Suprapubic skin (tissue), 4 donors: ENCODE measurements around the gene MSH4. TPM values are rescaled to one million over a fixed set of nuclear protein-coding genes. Genes with fewer than 3 reads are reported as not detected.

Experiments used
- DNase-seq, 2 donors: peaks; one replicate each; pipeline ENCODE4 v3.0.0-alpha.2; 2019; ENCODE audit warnings: low spot score in 2 of 2
- H3K27ac ChIP-seq: fragments of 200-600 bp; sonication (generic); one replicate; pipeline ENCODE4 v1.5.1; 2019
- H3K27me3 ChIP-seq: fragments of 200-600 bp; sonication (generic); one replicate; pipeline ENCODE4 v1.5.1; 2019
- H3K36me3 ChIP-seq: fragments of 200-600 bp; sonication (generic); one replicate; pipeline ENCODE4 v1.5.1; 2019
- H3K4me1 ChIP-seq: fragments of 200-600 bp; sonication (generic); one replicate; pipeline ENCODE4 v1.5.1; 2019
- H3K4me3 ChIP-seq: fragments of 200-600 bp; sonication (generic); one replicate; pipeline ENCODE4 v1.5.1; 2019; ENCODE audit warnings: mild to moderate bottlenecking
- H3K9me3 ChIP-seq: fragments of 200-600 bp; sonication (generic); one replicate; pipeline ENCODE4 v1.5.1; 2019
- CTCF ChIP-seq, 2 donors: fragments of 200-600 bp in 1 of 2; fragments of 450-650 bp in 1 of 2; sonication (generic) in 1 of 2; IDR thresholded peaks; one replicate each; pipeline ENCODE4 v1.5.1; 2016 to 2019; ENCODE audit warnings: antibody characterized with exemption in 2 of 2, mild to moderate bottlenecking in 1 of 2, moderate library complexity in 1 of 2
- EP300 ChIP-seq: sonication (generic); formaldehyde crosslinking; IDR thresholded peaks from one replicate; pipeline ENCODE4 v1.6.1; 2017; ENCODE audit warnings: antibody characterized with exemption
- POLR2A ChIP-seq, 2 donors: fragments of 450-650 bp; IDR thresholded peaks; one replicate each; pipeline ENCODE4 v1.6.1; 2017; ENCODE audit warnings: antibody characterized with exemption in 2 of 2, mild to moderate bottlenecking in 2 of 2, moderate library complexity in 2 of 2
- POLR2AphosphoS5 ChIP-seq, 3 donors: sonication (generic); formaldehyde crosslinking; IDR thresholded peaks; one replicate each; pipeline ENCODE4 v1.6.1; 2017; ENCODE audit warnings: antibody characterized with exemption in 3 of 3
- WGBS: methylation state at CpG from one replicate; pipeline ENCODE4 v1.1.5; 2018; 5-methylcytosine and 5-hydroxymethylcytosine counted together
- total RNA-seq, 4 donors: library from RNA; depleted of rRNA; stranded (reverse); fragments of >200 nt; gene quantifications; one replicate each; pipeline ENCODE4 v1.1.0, GENCODE V29; 2016

The MSH4 gene
- total RNA-seq, 4 donors from 2014 or later = 0.21 TPM; not detected in 3

- Histone ChIP-seq H3K27ac (peak within 1 kb of the TSS; percentile 88), H3K4me3 (peak within 1 kb of the TSS; percentile 79)
These were observed 10.5 kb upstream of the MSH4 start, which contains the start of gene RABGGTB for GRCh38 chr1:75785983-75786853. Gene RABGGTB, plus strand, starts transcription at chr1:75786256. Its CDS starts 16 bp downstream, at chr1:75786272.

GRCh38 chr1:75786901-75787493 lies 9.7 kb upstream of the MSH4 start:
- Histone ChIP-seq H3K9me3 (no peaks in the 10 kb centered on the region), H3K4me3 (peak overlapping the region; percentile 79), H3K4me1 (peaks cover 51% of the 10 kb centered on the region), H3K27me3 (no peaks in the 10 kb centered on the region), H3K27ac (no peak overlapping the region), H3K36me3 (peaks cover 16% of the 10 kb centered on the region)
- no peak for DNase-seq
- 3% methylated on average over 10 of the region's 10 CpGs for WGBS
- TF ChIP-seq CTCF (IDR thresholded peaks at IDR 0.05) = no peak
- TF ChIP-seq POLR2A (IDR thresholded peaks at IDR 0.05) = no peak
- no peak for TF ChIP-seq EP300
- TF ChIP-seq POLR2AphosphoS5 (IDR thresholded peaks at IDR 0.05) = no peak

More at GRCh38 chr1:75785983-75786853, 10.5 kb upstream of the MSH4 start, which contains the start of gene RABGGTB:
- 3% methylated on average over 25 of the region's 28 CpGs for WGBS
- peaks cover 8% of the 10 kb centered on the region for H3K36me3 ChIP-seq
- peak; percentile 18 to 76 (median 49) for TF ChIP-seq POLR2AphosphoS5 (IDR thresholded peaks at IDR 0.05)
- peak; percentile 27 to 75 for TF ChIP-seq POLR2A (IDR thresholded peaks at IDR 0.05)
- TF ChIP-seq EP300 = no peak
- peaks cover 51% of the 10 kb centered on the region for H3K4me1 ChIP-seq
- DNase-seq = peak; percentile 93 to 96
- no peaks in the 10 kb centered on the region for H3K9me3 ChIP-seq
- no peaks in the 10 kb centered on the region for H3K27me3 ChIP-seq

GRCh38 chr1:75787524-75787923 lies 9.2 kb upstream of the MSH4 start:
- peaks cover 51% of the 10 kb centered on the region for H3K4me1 ChIP-seq
- TF ChIP-seq EP300 (no peak), POLR2AphosphoS5 (IDR thresholded peaks at IDR 0.05) (no peak), POLR2A (IDR thresholded peaks at IDR 0.05) (no peak), CTCF (IDR thresholded peaks at IDR 0.05) (no peak)

GRCh38 chr1:75789988-75790387 lies 6.7 kb upstream of the MSH4 start:
- Histone ChIP-seq H3K36me3 (peaks cover 41% of the 10 kb centered on the region), H3K27ac (no peak overlapping the region), H3K4me3 (no peak overlapping the region), H3K4me1 (peaks cover 51% of the 10 kb centered on the region), H3K27me3 (no peaks in the 10 kb centered on the region), H3K9me3 (no peaks in the 10 kb centered on the region)
- no peak for DNase-seq
- TF ChIP-seq CTCF (IDR thresholded peaks at IDR 0.05) (no peak), EP300 (no peak), POLR2A (IDR thresholded peaks at IDR 0.05) (no peak), POLR2AphosphoS5 (IDR thresholded peaks at IDR 0.05) (no peak)

More at GRCh38 chr1:75787524-75787923, 9.2 kb upstream of the MSH4 start:
- peak overlapping the region; percentile 79 for H3K4me3 ChIP-seq
- peaks cover 21% of the 10 kb centered on the region for H3K36me3 ChIP-seq
- H3K27me3 ChIP-seq = no peaks in the 10 kb centered on the region
- no peak for DNase-seq
- H3K27ac ChIP-seq = no peak overlapping the region
- WGBS = 23% methylated on average over 4 of the region's 4 CpGs
- no peaks in the 10 kb centered on the region for H3K9me3 ChIP-seq

- 56% methylated on average over 1 of the region's 1 CpG for WGBS
- no peak for TF ChIP-seq POLR2AphosphoS5 (IDR thresholded peaks at IDR 0.05)
- no peak for TF ChIP-seq POLR2A (IDR thresholded peaks at IDR 0.05)
- TF ChIP-seq EP300 = no peak
- TF ChIP-seq CTCF (IDR thresholded peaks at IDR 0.05) = no peak
- H3K4me1 ChIP-seq = peaks cover 44% of the 10 kb centered on the region
- DNase-seq = no peak
- no peaks in the 10 kb centered on the region for H3K27me3 ChIP-seq
- peaks cover 51% of the 10 kb centered on the region for H3K36me3 ChIP-seq
- H3K27ac ChIP-seq = no peak overlapping the region
- H3K9me3 ChIP-seq = no peaks in the 10 kb centered on the region
- H3K4me3 ChIP-seq = no peak overlapping the region
These were observed 5.7 kb upstream of the MSH4 start for GRCh38 chr1:75791022-75791421.
